ENCODE data around the gene SPTBN1.

SPTBN1 gene

DNA sequence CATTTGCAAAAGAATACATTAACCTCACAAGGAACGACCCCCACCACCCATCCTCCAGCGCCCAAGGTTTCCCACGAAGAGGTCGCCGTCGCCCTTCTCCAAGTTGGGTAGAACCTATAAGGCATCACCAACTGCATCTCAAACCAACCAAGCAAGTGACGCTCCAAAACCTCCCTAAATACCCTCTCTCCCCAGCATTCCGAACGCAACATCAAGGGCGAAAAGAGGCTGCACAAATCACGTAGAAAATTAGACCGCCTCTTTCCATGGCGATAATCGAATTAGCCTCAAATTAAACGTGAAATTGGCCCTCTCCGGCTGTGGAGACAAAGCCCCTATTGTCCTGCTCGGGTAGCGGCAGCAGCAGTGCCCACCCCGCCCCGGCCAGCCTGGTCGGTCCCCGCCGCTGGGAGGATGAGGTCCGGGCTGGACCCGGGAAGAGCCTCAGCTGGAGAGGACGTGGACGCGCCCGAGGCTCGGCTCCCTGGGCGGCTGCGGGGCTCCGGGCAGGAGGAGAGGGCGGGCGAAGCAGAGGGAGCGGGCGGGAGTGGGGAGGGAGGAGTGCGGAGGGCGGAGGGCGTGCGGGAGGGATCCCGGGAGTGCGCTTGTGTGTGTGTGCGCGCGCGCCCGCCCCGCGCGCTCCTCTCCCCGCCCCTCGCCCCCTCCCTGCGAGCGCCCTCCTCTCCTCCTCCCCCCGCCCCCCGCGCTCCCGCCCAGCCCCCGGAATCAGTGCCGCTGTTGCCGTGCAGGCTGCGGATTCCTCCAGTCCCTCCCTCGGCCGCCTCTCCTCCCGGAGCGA, at the start of gene SPTBN1:
TSS of gene SPTBN1 (plus strand) at position 765 of the 799 bp plus-strand sequence. CDS start 70,092 bp downstream, outside the sequence.
- Histone ChIP-seq H3K4me3 (peak within 1 kb of the TSS; percentile 86 to 96), H3K27ac (peak within 1 kb of the TSS; percentile 94 to 96), H3K36me3 (no peaks in the 10 kb centered on the region), H3K9me3 (no peaks in the 10 kb centered on the region), H3K4me1 (peaks cover 0 to 36% (median 11%) of the 10 kb centered on the region in 4 donors), H3K27me3 (no peaks in the 10 kb centered on the region)
- TF ChIP-seq, protein P1, sequence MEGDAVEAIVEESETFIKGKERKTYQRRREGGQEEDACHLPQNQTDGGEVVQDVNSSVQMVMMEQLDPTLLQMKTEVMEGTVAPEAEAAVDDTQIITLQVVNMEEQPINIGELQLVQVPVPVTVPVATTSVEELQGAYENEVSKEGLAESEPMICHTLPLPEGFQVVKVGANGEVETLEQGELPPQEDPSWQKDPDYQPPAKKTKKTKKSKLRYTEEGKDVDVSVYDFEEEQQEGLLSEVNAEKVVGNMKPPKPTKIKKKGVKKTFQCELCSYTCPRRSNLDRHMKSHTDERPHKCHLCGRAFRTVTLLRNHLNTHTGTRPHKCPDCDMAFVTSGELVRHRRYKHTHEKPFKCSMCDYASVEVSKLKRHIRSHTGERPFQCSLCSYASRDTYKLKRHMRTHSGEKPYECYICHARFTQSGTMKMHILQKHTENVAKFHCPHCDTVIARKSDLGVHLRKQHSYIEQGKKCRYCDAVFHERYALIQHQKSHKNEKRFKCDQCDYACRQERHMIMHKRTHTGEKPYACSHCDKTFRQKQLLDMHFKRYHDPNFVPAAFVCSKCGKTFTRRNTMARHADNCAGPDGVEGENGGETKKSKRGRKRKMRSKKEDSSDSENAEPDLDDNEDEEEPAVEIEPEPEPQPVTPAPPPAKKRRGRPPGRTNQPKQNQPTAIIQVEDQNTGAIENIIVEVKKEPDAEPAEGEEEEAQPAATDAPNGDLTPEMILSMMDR (IDR thresholded peaks at IDR 0.05) = peak in 1 of 2 experiments; percentile 6
- intact Hi-C loops (cut with DNase I; ENCODE audit: low total_unique reads) = no loop called here
- DNase-seq = peak; percentile 87 to 96

DNA sequence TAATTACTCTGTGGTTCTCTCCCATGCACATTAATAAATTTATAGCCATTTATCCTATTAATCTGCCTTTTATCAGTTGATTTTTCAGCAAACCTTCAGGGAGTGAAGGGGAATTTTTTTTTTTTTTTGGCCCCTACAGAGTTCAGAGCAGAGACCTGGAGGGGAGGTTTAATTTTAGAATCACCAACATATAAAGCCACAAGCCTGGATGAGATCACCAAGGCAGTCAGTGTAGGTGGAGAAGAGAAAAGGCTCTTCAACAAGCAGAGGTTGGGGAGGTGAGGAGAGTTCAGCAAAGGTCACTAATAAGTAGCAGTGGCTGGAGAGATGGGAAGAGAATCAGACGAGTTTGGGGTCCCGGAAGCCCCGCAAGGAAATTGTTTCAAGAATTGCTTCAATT, 48.4 kb upstream of the SPTBN1 start:
- TF ChIP-seq, protein P1 (IDR thresholded peaks at IDR 0.05) = no peak
- intact Hi-C loops (cut with DNase I; ENCODE audit: low total_unique reads) = no loop called here

DNA sequence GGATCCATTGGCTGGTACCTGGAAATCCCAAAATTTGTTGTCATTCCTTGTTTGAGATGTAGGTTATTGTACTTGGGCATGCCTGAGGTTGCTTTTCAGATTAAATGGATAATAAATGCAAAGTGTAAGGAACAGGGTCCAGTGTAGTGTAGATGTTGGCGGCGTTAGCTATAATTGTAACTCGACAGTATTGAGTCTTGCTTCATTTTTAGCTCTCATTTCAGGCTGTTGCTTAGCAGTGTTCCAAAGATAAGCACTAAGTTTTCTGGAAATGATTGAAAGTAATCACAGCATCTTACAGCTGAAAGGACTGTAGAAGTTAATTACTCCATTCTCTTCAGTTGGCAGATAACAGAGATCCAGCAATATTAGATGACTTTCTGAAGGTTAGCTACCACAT, 47.8 kb upstream of the SPTBN1 start:
- H3K4me3 ChIP-seq = no peak overlapping the region
- intact Hi-C loops (cut with DNase I; ENCODE audit: low total_unique reads) = no loop called here
- no peaks in the 10 kb centered on the region for H3K4me1 ChIP-seq
- H3K9me3 ChIP-seq = no peaks in the 10 kb centered on the region
- H3K36me3 ChIP-seq = no peaks in the 10 kb centered on the region
- DNase-seq = no peak
- H3K27ac ChIP-seq = no peak overlapping the region
- H3K27me3 ChIP-seq = no peaks in the 10 kb centered on the region
- TF ChIP-seq, protein P1 (IDR thresholded peaks at IDR 0.05) = no peak

More for the DNA sequence above, 48.4 kb upstream of the SPTBN1 start:
- DNase-seq = no peak
- no peaks in the 10 kb centered on the region for H3K9me3 ChIP-seq
- H3K4me1 ChIP-seq = peaks cover 0 to under 1% (median 0%) of the 10 kb centered on the region in 4 donors
- H3K27me3 ChIP-seq = no peaks in the 10 kb centered on the region
- H3K36me3 ChIP-seq = no peaks in the 10 kb centered on the region
- H3K27ac ChIP-seq = no peak overlapping the region
- no peak overlapping the region for H3K4me3 ChIP-seq

DNA sequence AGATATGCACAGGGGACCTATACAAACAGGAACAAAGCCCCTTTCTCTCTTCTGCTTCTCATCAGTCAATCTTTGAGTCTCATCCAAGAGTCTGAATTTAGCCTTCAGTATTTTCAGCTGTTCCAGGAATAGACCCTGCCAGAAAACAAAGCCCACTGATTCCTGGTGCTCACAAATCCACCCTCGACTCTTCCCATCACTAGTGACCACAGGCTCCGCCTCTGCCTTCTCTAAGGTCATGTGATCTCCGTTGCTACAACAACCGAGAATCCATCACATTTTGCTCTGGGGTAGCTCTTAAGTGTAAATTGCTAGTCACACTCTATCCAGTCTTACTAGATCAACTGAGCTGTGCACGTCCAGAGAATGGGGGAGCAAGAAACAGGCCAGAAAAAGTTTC, 46.4 kb upstream of the SPTBN1 start:
- no peak overlapping the region for H3K27ac ChIP-seq
- no peak overlapping the region for H3K4me3 ChIP-seq
- intact Hi-C loops (cut with DNase I; ENCODE audit: low total_unique reads) = no loop called here
- no peaks in the 10 kb centered on the region for H3K4me1 ChIP-seq
- H3K9me3 ChIP-seq = no peaks in the 10 kb centered on the region
- TF ChIP-seq, protein P1 (IDR thresholded peaks at IDR 0.05) = no peak
- no peaks in the 10 kb centered on the region for H3K36me3 ChIP-seq
- H3K27me3 ChIP-seq = no peaks in the 10 kb centered on the region
- no peak for DNase-seq

DNA sequence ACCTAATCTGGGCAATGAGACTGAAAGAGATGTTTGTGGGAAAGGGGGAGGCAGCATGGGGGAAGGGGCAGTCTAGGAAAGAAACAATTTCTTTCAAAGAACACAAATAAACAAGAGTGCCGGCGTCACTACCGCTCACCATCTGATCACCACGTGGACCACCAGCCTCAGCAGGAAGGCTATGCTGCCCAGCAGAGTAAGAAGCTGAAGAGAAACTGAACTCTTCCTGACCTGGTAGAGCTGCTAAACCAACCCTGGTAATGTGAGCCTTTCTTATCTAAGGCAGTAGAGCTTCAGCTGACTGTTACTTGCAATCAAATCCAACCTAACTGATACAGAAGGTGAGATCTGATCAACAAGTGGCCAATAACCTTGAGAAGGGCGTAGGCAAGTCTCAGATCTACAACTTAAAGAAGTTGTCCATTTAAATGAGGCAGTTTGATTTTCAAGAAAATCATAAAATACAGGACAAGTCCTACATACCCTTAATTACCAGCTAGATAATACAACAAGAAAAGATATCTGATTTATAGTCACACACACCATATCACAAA, 44.2 kb upstream of the SPTBN1 start:
- Histone ChIP-seq H3K27ac (no peak overlapping the region), H3K27me3 (no peaks in the 10 kb centered on the region)
- intact Hi-C loops (cut with DNase I; ENCODE audit: low total_unique reads) = no loop called here

More for the DNA sequence above, 44.2 kb upstream of the SPTBN1 start:
- H3K36me3 ChIP-seq = no peaks in the 10 kb centered on the region
- no peak for DNase-seq
- H3K4me1 ChIP-seq = no peaks in the 10 kb centered on the region
- H3K9me3 ChIP-seq = no peaks in the 10 kb centered on the region
- TF ChIP-seq, protein P1 (IDR thresholded peaks at IDR 0.05) = no peak
- no peak overlapping the region for H3K4me3 ChIP-seq

All from tibial artery (tissue), 4 donors.